ENCODE measurements around the gene CST9. TPM values are rescaled to one million over a fixed set of nuclear protein-coding genes. Genes with fewer than 3 reads are reported as not detected.
"Not testable (repeated sequence)": the region's sequence is repeated elsewhere in the genome, so short reads cannot be mapped to it uniquely, and the experiment has no call there.

Gene CST9
- total RNA-seq, 1 donor from 2014 or later, result not detected

DNA sequence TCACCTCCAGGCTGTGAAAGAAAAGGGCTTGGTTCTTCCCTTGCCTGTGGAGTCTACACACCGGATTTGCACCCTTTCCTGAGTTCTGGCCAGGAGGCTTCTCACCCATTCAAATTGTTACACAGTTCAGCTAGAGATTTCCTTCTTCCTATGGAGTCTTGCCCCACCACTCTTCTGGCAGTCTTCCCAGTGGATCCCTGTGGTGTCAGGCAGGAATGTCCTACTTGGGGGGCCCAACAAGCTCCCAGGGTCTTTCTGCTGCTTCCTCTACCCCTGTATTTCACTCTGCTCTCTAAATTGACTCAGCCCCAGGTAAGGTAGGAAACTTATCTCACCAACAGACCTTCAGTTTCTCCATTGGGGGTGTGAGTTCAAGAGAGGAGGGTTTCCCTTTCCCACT lies 23.4 kb downstream of the CST9 start:
- TF ChIP-seq, protein P1, sequence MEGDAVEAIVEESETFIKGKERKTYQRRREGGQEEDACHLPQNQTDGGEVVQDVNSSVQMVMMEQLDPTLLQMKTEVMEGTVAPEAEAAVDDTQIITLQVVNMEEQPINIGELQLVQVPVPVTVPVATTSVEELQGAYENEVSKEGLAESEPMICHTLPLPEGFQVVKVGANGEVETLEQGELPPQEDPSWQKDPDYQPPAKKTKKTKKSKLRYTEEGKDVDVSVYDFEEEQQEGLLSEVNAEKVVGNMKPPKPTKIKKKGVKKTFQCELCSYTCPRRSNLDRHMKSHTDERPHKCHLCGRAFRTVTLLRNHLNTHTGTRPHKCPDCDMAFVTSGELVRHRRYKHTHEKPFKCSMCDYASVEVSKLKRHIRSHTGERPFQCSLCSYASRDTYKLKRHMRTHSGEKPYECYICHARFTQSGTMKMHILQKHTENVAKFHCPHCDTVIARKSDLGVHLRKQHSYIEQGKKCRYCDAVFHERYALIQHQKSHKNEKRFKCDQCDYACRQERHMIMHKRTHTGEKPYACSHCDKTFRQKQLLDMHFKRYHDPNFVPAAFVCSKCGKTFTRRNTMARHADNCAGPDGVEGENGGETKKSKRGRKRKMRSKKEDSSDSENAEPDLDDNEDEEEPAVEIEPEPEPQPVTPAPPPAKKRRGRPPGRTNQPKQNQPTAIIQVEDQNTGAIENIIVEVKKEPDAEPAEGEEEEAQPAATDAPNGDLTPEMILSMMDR (IDR thresholded peaks at IDR 0.05; ENCODE audit: insufficient read depth, low read length, poor library complexity, severe bottlenecking), result no peak
- Histone ChIP-seq H3K27me3 (ENCODE audit: control insufficient read depth, insufficient read depth, low read length) (no peaks in the 10 kb centered on the region), H3K4me3 (ENCODE audit: low read depth, low read length) (no peak overlapping the region), H3K36me3 (ENCODE audit: control insufficient read depth, insufficient read depth, low read length) (no peaks in the 10 kb centered on the region)
- DNase-seq (ENCODE audit: low read depth), result no peak

DNA sequence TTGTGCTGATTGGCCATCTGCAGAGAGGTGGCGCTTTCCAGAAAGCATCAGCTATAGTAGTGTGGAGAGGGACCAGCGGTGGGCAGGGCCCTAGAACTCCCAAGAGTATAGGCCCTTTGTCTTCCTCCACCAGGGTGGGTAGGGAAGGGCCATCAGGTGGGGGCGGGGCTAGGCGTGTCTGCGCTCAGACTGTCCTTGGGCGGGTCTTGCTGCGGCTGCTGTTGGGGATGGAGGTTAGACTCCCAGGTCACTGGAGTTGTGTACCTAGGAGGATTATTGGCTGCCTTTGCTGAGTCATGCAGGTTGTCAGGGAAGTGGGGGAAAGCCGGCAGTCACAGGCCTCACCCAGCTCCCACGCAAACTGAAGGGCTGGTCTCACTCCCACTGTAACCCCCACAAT lies 23.9 kb downstream of the CST9 start:
- not testable (repeated sequence) for H3K27me3 ChIP-seq (ENCODE audit: control insufficient read depth, insufficient read depth, low read length); H3K4me3 ChIP-seq (ENCODE audit: low read depth, low read length); H3K36me3 ChIP-seq (ENCODE audit: control insufficient read depth, insufficient read depth, low read length); DNase-seq (ENCODE audit: low read depth)

DNA sequence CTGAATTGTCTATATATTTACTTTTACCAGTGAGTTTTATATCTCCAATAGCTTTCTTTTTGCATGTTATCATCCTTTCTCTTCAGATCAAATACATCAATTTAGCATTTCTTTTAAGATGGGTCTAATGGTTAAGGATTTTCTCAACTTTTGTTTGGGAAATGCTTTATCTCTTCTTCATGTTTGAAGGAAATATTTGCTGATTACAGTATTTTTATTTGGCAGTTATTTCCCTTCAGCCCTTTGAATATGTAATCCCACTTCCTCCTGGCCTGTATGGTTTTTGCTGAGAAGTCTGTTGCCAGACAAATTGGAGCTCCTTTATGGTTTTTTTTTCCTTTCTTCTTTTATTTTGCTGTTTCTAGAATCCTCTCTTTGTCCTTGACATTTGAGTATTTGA lies 30.7 kb downstream of the CST9 start:
- DNase-seq (ENCODE audit: low read depth), result no peak
- TF ChIP-seq, protein P1 (IDR thresholded peaks at IDR 0.05; ENCODE audit: insufficient read depth, low read length, poor library complexity, severe bottlenecking), result no peak
- H3K27me3 ChIP-seq (ENCODE audit: control insufficient read depth, insufficient read depth, low read length), result no peaks in the 10 kb centered on the region
- H3K4me3 ChIP-seq (ENCODE audit: low read depth, low read length), result no peak overlapping the region
- H3K36me3 ChIP-seq (ENCODE audit: control insufficient read depth, insufficient read depth, low read length), result no peaks in the 10 kb centered on the region

DNA sequence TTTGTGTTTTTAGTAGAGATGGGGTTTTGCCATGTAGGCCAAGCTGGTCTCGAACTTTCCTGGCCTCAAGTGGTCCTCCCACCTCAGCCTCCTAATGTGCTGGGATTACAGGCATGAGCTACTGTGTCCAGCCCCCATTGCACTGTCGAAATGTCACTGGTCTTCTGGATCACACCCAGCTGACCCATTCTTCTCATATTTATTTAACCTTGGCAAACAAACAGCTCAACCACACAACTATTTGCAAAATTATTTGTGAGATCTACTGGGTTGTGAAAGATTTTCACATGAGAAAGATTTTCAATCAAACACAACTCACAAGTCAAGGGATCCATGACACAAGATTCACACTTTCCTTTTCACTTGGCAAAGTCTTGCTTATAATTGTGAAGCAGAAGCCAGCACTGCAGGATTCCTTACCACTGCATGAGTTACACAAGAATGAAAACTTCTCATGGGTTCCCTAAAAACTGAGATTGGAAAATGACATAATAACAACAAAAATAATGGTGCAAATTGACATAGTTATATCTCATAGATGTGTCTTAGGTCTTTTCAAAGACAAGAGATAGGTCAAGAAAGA lies 35.4 kb downstream of the CST9 start:
- no peak for DNase-seq (ENCODE audit: low read depth)
- peaks cover 2% of the 10 kb centered on the region for H3K27me3 ChIP-seq (ENCODE audit: control insufficient read depth, insufficient read depth, low read length)
- H3K36me3 ChIP-seq (ENCODE audit: control insufficient read depth, insufficient read depth, low read length), result no peaks in the 10 kb centered on the region
- TF ChIP-seq, protein P1 (IDR thresholded peaks at IDR 0.05; ENCODE audit: insufficient read depth, low read length, poor library complexity, severe bottlenecking), result no peak
- no peak overlapping the region for H3K4me3 ChIP-seq (ENCODE audit: low read depth, low read length)

DNA sequence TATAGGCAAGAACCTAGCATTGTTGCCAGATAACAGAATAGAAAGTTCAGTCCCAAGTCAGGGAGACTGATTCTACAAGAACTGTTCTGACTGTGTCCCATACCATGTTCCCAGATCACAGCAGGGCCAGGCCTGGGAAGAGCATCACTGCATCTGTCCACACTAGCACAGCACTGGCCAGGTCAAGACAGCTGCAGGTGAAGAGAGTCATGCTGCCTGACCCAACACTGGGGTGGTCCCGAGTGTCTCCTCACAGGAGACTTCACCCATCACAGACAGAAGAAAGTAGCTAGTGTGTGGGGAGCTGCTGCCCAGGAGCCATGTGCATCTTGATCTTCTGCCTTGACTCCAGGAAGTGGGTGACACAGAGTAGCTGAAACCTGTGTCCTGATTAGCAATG lies 36.1 kb downstream of the CST9 start:
- TF ChIP-seq, protein P1 (IDR thresholded peaks at IDR 0.05; ENCODE audit: insufficient read depth, low read length, poor library complexity, severe bottlenecking), result no peak
- H3K36me3 ChIP-seq (ENCODE audit: control insufficient read depth, insufficient read depth, low read length), result no peaks in the 10 kb centered on the region
- H3K4me3 ChIP-seq (ENCODE audit: low read depth, low read length), result no peak overlapping the region
- no peak for DNase-seq (ENCODE audit: low read depth)
- H3K27me3 ChIP-seq (ENCODE audit: control insufficient read depth, insufficient read depth, low read length), result peaks cover 2% of the 10 kb centered on the region

DNA sequence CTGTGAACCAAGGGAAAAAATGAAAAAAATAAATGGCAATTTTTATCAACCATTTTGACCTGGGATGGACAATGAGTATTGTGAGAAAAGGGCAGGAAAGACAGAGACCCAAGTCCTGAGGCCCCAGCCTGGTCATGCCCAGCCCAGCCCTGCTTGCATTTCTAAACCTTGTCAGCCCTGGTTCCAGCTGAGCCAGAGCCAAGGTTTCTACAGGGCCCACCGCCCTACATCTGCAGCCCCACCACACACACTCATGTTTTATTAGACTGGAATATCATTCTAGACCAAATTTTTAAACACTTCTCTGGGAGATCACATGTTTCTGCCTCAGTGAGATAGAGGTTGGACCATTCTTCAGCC lies 36.8 kb downstream of the CST9 start:
- Histone ChIP-seq H3K27me3 (ENCODE audit: control insufficient read depth, insufficient read depth, low read length) (peaks cover 2% of the 10 kb centered on the region), H3K36me3 (ENCODE audit: control insufficient read depth, insufficient read depth, low read length) (no peaks in the 10 kb centered on the region), H3K4me3 (ENCODE audit: low read depth, low read length) (no peak overlapping the region)
- no peak for DNase-seq (ENCODE audit: low read depth)
- TF ChIP-seq, protein P1 (IDR thresholded peaks at IDR 0.05; ENCODE audit: insufficient read depth, low read length, poor library complexity, severe bottlenecking), result no peak

Measured in kidney epithelial cell (primary cell).